ENCODE data around the gene RPS3A.
"Not testable (repeated sequence)": the region's sequence is repeated elsewhere in the genome, so short reads cannot be mapped to it uniquely, and the experiment has no call there.

RPS3A gene

DNA sequence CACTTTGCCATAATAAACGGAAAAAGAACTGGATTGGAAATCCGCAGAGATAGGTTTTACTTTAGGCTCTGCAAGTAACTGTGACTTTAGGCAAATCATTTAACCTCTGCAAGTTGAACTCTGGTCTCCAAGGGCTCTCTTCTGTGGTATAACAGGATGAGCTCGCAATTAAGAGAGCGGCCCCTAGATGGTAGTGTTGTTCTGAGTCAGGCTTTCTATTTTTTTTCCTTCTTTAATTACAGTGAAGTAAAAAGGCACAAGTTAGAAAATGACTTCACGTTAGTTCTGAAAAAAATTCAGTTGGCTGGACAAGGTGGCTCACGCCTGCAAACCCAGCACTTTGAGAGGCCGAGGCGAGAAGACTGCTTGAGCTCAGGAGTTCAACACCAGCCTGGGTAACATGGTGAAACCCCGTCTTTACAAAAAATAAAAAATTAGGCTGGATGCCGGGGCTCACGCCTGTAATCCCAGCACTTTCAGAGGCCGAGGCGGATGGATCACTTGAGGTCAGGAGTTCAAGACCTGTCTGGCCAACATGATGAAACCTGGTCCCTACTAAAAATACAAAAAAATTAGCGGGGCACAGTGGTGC lies 18.0 kb downstream of the RPS3A start:
- peak; percentile 97 for FAIRE-seq

DNA sequence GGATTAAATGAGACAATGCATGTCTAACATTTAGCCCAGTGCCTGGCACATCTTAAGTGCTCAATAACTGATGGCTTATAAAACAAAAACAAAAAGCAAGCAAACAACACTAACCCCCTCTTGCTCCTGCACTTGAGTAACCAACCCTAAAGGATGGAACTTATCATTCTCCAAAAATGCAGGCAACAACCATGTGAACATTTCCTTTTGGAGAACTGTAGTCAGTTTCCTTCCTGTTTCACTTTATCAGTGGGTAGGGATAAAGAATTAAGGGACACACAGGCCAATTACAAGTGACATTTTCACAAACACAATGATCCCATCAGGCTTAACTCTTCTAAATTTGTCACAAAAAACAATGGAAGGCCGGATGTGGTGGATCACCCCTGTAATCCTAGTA lies 30.4 kb downstream of the RPS3A start:
- no peak for FAIRE-seq

DNA sequence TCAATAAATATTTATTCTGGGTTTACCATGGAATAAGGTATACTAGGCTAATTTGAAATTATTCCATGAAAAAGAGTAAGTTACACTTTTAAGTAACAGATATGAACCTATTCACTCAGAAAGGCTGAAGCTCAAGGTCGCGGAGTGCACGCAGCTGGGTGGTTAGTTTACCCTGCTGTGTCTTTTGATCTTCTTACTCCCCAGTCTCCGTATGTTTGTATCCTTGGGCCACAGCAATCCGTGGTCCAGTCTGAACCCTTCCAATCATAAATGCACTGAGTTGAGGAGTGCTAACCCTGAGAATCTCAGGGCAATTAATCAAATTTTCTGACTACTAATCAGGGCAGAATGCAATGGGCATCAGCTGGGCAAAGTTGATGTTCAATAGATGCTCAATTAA lies 33.9 kb downstream of the RPS3A start:
- FAIRE-seq: no peak

DNA sequence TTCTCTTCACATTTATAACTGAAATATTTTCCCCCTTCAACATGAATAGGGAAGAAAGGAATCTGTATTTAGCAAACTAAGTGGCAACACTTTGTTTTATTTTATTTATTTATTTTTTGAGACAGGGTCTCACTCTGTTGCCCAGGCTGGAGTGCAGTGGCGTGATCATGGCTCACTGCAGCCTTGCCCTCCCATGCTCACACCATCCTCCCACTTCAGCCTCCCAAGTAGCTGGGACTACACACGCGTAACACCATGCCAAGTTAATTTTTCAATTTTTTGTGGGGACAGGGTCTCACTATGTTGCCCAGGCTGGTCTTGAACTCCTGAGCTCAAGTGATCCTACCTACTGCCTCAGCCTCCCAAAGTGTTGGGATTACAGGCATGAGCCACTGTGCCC lies 36.6 kb downstream of the RPS3A start:
- not testable (repeated sequence) for FAIRE-seq

DNA sequence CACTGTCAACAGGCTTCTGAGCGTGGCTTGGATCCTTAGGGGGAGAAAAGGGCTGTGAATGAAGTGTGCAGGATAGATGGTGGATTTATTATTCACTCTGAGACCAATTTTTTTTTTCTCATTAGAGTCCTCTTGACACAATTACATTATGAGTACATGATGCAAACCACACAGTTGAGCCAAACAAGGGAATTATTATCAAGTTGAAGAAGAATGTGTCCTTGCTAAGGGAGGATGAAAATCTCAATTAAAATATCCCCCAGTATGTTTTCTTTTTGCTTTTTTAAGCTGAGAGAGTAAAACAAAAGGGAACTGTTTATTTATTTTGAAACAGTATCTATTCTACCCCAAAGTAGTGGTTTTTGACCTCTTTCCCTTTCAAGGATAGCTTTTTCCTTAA lies 40.4 kb downstream of the RPS3A start:
- FAIRE-seq: no peak

DNA sequence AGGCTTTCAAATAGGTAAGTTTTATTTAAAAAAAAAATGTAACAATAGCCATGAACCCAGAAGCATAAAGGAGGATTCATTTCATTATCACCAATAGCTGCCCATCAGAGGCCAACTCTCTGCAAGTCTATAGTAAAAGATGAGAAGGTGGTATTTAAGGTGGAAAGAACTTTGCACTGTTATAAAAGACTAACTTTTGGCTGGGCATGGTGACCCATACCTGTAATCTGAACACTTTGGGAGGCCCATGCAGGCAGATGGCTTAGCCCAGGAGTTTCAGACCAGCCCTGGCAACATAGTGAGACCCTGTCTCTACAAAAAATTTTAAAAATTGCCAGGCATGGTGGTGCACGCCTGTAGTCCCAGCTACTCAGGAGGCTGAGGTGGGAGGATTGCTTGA lies 43.3 kb downstream of the RPS3A start:
- FAIRE-seq: no peak

DNA sequence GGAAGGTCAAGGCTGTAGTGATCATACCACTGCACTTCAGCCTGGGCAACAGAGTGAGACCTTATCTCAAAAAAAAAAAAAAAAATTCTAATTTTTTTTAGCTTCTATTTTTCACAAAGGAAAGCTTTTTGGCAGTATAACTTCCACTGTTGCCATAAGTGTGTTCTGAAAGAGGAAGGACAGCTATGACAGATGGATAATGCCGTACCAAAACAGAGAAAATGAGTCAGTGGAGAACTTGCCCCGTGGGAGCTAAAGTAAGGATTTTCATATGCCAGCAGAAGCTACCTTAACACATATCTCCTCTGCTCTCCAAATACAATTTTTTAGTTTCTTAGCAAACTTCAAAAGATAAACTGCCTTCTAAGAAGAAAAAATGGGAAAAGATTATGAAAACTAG lies 43.7 kb downstream of the RPS3A start:
- FAIRE-seq: no peak

DNA sequence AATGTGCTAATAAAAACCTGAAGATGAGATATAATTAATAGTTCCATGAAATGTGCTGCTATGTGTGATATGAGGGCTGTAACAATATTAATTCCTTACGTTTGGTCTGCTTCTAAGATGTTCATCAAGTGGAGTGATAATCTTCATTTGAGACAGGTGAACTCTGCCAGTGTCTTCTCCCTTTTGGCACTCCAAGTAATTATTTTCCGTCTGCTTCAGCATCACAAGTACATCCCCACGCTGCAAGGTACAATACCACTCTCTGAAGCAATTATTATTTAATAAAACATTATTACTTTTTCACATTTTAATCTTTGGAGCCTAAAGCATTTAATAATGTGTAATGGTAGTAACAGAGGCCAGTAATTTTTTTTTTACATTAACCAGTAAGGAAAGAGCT lies 44.4 kb downstream of the RPS3A start:
- no peak for FAIRE-seq

DNA sequence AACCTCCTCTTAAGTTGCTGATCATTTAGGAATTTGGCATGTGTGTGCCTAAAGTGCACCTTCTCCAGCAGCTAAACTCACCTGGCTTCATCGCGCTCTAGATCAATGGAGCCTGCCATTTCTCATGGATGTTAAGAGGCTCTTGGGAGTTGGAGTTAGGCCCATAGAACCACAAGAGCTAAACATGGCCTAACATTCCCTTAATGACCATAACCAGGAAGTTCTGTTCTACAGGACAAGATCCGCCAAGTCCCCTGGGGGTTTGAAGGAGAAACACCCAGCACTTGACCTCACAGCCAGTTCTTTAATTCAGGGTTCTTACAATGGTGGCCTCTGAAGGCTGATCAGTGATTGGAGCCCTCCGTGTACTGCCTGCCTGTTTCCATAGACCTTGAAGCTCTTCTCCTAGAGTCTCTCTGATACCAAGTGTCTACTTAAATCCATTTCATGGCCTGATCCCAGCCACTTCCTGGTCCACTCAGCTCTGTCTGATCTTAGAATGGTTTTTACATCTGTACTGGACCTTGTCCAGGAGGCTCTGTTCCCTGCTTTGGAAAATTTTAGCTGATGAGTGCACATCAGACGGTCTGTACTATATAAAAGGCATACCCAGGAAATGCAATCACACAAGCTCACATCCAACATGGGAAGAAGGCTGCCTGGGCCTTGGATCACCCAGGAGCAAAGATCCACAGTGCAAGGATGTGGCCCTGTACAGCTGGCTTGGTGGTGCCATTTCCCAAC lies 45.1 kb downstream of the RPS3A start:
- no peak for FAIRE-seq

DNA sequence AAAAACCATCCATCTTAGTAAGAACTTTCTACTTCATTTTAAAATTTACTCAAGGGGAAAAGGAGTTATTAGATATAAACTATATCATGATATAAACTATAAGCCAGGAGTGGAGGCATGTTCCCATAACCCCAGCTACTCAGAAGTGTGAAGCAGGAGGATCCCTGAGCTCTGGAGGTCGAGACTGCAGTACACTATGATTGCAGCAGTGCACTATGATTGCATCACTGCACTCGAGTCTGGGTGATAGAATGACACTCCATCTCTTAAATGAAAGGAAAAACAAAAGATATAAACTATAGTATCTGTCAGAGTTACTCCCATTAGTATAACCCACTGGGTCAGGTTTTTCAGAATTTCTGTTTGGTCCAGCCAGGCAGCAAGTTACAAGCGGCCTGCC lies 47.6 kb downstream of the RPS3A start:
- no peak for FAIRE-seq

DNA sequence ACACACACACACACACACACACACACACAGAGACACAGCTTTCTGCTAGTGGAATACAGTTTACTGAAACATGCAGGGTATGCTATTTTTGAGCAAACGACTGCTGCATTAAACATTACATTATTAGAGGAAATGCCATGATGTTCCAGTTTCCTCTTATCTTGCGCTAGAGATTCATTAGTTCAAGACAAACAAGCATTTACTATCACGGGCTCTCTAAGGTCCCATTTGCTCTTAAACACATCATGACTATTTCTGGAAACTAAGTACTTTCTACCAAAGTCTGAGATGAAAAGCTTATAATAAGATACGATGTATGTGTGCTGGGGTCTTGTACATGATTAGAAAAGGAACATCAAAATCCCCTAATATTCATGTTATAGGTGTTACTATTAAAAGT lies 48.8 kb downstream of the RPS3A start:
- no peak for FAIRE-seq

DNA sequence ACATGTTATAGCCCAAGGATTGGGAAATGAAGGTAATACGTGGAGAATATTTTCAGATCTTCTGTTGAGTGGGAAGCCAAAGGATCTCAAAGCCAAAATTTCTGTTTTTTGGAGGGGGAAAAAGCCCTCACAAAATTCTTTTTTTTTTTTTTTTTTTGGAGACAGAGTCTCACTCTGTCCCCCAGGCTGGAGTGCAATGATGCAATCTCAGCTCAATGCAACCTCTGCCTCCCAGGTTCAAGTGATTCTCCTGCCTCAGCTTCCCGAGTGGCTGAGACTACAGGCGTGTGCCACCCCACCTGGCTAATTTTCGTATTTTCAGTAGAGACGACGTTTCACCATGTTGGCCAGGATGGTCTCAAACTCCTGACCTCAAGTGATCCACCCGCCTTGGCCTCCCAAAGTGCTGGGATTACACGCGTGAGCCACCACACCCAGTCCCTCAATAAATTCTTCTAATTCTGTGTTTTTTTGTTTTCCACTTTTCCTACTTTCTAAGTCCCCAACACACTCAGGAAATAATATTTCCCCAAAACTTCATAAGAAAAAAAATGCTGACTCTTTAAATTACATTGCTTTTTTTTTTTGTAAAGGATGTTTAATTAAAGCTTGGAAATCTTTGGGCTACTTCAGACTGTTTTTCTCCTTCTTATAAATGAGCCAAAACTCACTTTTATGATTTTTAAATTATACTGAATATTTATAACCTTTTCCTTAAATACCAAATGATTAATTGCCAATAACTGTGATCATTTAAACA lies 51.6 kb downstream of the RPS3A start:
- no peak for FAIRE-seq

DNA sequence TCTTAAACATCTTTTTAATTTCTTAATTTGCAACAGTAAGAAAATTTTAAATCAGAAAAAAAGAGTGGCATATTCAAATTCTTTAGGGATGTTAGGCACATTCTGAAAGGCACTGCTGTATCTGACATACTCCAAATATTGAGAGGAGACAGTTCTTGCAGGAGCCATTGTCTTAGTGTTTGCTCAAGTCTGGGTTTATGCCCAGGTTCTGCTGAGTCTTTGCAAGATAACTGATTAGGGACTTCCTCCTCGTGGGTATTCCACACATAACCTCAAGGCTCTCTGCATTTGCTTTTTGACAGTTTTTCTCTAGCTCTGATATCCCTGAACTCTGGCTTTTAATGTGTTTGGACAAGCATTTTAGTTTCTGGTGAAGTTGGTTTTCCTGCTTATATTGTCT lies 52.6 kb downstream of the RPS3A start:
- no peak for FAIRE-seq

DNA sequence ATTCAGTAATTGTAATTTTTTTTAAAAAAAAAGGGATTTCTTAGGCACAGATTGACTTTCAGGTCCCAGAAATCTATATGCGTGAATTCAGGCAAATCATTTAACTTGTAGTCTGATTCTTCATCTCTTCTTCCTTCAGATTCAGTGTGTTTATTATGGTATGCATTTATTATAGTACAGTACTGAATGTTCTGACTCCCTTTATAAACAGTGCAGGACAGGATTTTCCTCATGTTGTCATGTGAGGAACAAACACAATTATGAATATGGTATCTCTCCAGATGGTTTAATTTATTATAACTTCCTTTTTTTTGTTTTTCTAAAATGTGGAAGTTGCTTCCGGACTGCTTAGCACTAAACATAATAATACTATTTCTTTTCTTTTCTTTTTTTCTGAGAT lies 54.2 kb downstream of the RPS3A start:
- no peak for FAIRE-seq

All from G401.6 (cell line).